Testis (tissue), 2 donors: ENCODE measurements around the gene ATP10A.

Source experiments
- POLR2A ChIP-seq: fragments of 450-650 bp; IDR thresholded peaks from one replicate; pipeline ENCODE4 v1.6.1; 2017; ENCODE audit warnings: antibody characterized with exemption, mild to moderate bottlenecking, moderate library complexity
- TF ChIP-seq, protein P1 (sequence below), 3 experiments: fragments of 450-650 bp in 2 of 3; fragments of 200-600 bp in 1 of 3; sonication (generic) in 1 of 3; IDR thresholded peaks; one replicate each; pipeline ENCODE4 v1.5.1; 2016 to 2019; ENCODE audit warnings: antibody characterized with exemption in 3 of 3, mild to moderate bottlenecking in 2 of 3, moderate library complexity in 1 of 3

- TF ChIP-seq, protein P1, sequence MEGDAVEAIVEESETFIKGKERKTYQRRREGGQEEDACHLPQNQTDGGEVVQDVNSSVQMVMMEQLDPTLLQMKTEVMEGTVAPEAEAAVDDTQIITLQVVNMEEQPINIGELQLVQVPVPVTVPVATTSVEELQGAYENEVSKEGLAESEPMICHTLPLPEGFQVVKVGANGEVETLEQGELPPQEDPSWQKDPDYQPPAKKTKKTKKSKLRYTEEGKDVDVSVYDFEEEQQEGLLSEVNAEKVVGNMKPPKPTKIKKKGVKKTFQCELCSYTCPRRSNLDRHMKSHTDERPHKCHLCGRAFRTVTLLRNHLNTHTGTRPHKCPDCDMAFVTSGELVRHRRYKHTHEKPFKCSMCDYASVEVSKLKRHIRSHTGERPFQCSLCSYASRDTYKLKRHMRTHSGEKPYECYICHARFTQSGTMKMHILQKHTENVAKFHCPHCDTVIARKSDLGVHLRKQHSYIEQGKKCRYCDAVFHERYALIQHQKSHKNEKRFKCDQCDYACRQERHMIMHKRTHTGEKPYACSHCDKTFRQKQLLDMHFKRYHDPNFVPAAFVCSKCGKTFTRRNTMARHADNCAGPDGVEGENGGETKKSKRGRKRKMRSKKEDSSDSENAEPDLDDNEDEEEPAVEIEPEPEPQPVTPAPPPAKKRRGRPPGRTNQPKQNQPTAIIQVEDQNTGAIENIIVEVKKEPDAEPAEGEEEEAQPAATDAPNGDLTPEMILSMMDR (IDR thresholded peaks at IDR 0.05) = no peak
- no peak for TF ChIP-seq POLR2A
Observed at GRCh38 chr15:25764980-25765735, 98.0 kb downstream of the ATP10A start.
